ENCODE results near the gene TUBA8.
"Not testable (repeated sequence)": the region's sequence is repeated elsewhere in the genome, so short reads cannot be mapped to it uniquely, and the experiment has no call there.

The TUBA8 gene

GRCh38 chr22:18121506-18121905 lies 10.9 kb downstream of the TUBA8 start:
- Histone ChIP-seq H3K27ac (no peak overlapping the region), H3K27me3 (replicated peaks) (no peaks in the 10 kb centered on the region), H3K4me3 (ENCODE audit: low read depth, low read length) (no peak overlapping the region), H3K36me3 (replicated peaks) (no peaks in the 10 kb centered on the region)
- in situ Hi-C loops (cut with HindIII; ENCODE audit: low pct_ligation_motif_present, low sequenced_read_pairs) = no loop called here
- no peak for DNase-seq
- TF ChIP-seq CTCF (IDR thresholded peaks at IDR 0.05; ENCODE audit: low read depth, low read length, missing control alignments) = no peak

GRCh38 chr22:18121954-18122554 lies 11.4 kb downstream of the TUBA8 start:
- no peak overlapping the region for H3K4me3 ChIP-seq (ENCODE audit: low read depth, low read length)
- no peak for DNase-seq
- in situ Hi-C loops (cut with HindIII; ENCODE audit: low pct_ligation_motif_present, low sequenced_read_pairs) = no loop called here

GRCh38 chr22:18123476-18124025 lies 12.9 kb downstream of the TUBA8 start:
- in situ Hi-C loops (cut with HindIII; ENCODE audit: low pct_ligation_motif_present, low sequenced_read_pairs); H3K36me3 ChIP-seq (replicated peaks); H3K27me3 ChIP-seq (replicated peaks); DNase-seq; H3K4me3 ChIP-seq (ENCODE audit: low read depth, low read length); H3K27ac ChIP-seq: not testable (repeated sequence)

More at GRCh38 chr22:18121954-18122554, 11.4 kb downstream of the TUBA8 start:
- TF ChIP-seq CTCF (IDR thresholded peaks at IDR 0.05; ENCODE audit: low read depth, low read length, missing control alignments) = peak; percentile 34
- H3K36me3 ChIP-seq (replicated peaks) = no peaks in the 10 kb centered on the region
- H3K27me3 ChIP-seq (replicated peaks) = no peaks in the 10 kb centered on the region
- no peak overlapping the region for H3K27ac ChIP-seq

GRCh38 chr22:18126606-18127005 lies 16.0 kb downstream of the TUBA8 start:
- no peak for DNase-seq
- no peaks in the 10 kb centered on the region for H3K36me3 ChIP-seq (replicated peaks)
- in situ Hi-C loops (cut with HindIII; ENCODE audit: low pct_ligation_motif_present, low sequenced_read_pairs) = no loop called here
- H3K27ac ChIP-seq = no peak overlapping the region
- no peaks in the 10 kb centered on the region for H3K27me3 ChIP-seq (replicated peaks)
- no peak overlapping the region for H3K4me3 ChIP-seq (ENCODE audit: low read depth, low read length)
- TF ChIP-seq CTCF (IDR thresholded peaks at IDR 0.05; ENCODE audit: low read depth, low read length, missing control alignments) = no peak

GRCh38 chr22:18130018-18130417 lies 19.4 kb downstream of the TUBA8 start:
- in situ Hi-C loops (cut with HindIII; ENCODE audit: low pct_ligation_motif_present, low sequenced_read_pairs) = no loop called here
- DNase-seq = no peak

More at GRCh38 chr22:18130018-18130417, 19.4 kb downstream of the TUBA8 start:
- Histone ChIP-seq H3K27ac (no peak overlapping the region), H3K4me3 (ENCODE audit: low read depth, low read length) (no peak overlapping the region), H3K36me3 (replicated peaks) (no peaks in the 10 kb centered on the region), H3K27me3 (replicated peaks) (no peaks in the 10 kb centered on the region)
- TF ChIP-seq CTCF (IDR thresholded peaks at IDR 0.05; ENCODE audit: low read depth, low read length, missing control alignments) = no peak

All from brain microvascular endothelial cell (primary cell).